ENCODE data around the gene RMC1. TPM values are rescaled to one million over a fixed set of nuclear protein-coding genes. Genes with fewer than 3 reads are reported as not detected.
A peak's percentile ranks its signal among the peaks of the same experiment; 100 is the strongest.

The RMC1 gene
- total RNA-seq, 2 donors from 2014 or later, result 12.0 to 28.5 TPM

GRCh38 chr18:23529604-23530003 is 26.3 kb downstream of the RMC1 start:
- WGBS, result 69% methylated on average over 3 of the region's 3 CpGs
- intact Hi-C loops (cut with DNase I), result no loop called here
- Histone ChIP-seq H3K36me3 (peaks cover 0 to 15% of the 10 kb centered on the region in 2 donors), H3K27ac (no peak overlapping the region), H3K4me3 (no peak overlapping the region), H3K9me3 (no peaks in the 10 kb centered on the region), H3K4me1 (replicated peaks) (no peaks in the 10 kb centered on the region), H3K27me3 (replicated peaks; ENCODE audit: insufficient read depth) (no peaks in the 10 kb centered on the region)
- TF ChIP-seq, protein P1, sequence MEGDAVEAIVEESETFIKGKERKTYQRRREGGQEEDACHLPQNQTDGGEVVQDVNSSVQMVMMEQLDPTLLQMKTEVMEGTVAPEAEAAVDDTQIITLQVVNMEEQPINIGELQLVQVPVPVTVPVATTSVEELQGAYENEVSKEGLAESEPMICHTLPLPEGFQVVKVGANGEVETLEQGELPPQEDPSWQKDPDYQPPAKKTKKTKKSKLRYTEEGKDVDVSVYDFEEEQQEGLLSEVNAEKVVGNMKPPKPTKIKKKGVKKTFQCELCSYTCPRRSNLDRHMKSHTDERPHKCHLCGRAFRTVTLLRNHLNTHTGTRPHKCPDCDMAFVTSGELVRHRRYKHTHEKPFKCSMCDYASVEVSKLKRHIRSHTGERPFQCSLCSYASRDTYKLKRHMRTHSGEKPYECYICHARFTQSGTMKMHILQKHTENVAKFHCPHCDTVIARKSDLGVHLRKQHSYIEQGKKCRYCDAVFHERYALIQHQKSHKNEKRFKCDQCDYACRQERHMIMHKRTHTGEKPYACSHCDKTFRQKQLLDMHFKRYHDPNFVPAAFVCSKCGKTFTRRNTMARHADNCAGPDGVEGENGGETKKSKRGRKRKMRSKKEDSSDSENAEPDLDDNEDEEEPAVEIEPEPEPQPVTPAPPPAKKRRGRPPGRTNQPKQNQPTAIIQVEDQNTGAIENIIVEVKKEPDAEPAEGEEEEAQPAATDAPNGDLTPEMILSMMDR (IDR thresholded peaks at IDR 0.05), result no peak
- TF ChIP-seq POLR2A (IDR thresholded peaks at IDR 0.05) (no peak), POLR2AphosphoS5 (IDR thresholded peaks at IDR 0.05) (no peak)
- no peak for DNase-seq (ENCODE audit: low spot score)

- TF ChIP-seq, protein P1 (IDR thresholded peaks at IDR 0.05), result no peak
- TF ChIP-seq POLR2AphosphoS5 (IDR thresholded peaks at IDR 0.05) (no peak), POLR2A (IDR thresholded peaks at IDR 0.05) (no peak)
- 88% methylated on average over 7 of the region's 7 CpGs for WGBS
- H3K4me3 ChIP-seq, result no peak overlapping the region
- no peaks in the 10 kb centered on the region for H3K27me3 ChIP-seq (replicated peaks; ENCODE audit: insufficient read depth)
- intact Hi-C loops (cut with DNase I), result no loop called here
- peaks cover 0 to 15% of the 10 kb centered on the region in 2 donors for H3K36me3 ChIP-seq
- DNase-seq (ENCODE audit: low spot score), result no peak
- H3K27ac ChIP-seq, result no peak overlapping the region
- no peaks in the 10 kb centered on the region for H3K4me1 ChIP-seq (replicated peaks)
- H3K9me3 ChIP-seq, result no peaks in the 10 kb centered on the region
Measured at GRCh38 chr18:23530195-23530594, 26.9 kb downstream of the RMC1 start.

DNA sequence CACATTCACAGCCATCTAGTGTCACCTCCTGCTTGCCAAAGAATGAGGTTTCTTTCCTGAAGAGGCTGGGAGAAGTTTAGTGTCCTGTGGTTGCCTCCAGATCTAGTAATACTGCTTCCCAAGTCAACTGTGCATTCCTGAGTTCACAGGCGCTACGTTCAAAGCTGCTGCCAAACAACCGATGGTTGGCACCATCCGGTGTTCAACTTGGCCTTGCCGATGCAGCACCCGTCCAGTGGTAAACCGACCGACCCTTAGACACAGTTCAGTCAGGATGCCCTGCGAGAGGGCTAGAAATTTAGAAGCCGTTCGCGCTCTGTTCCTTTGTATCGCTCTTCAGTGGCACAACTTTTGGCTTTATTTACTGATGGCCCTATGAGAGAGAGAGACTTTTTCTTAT is 28.6 kb downstream of the RMC1 start:
- Histone ChIP-seq H3K36me3 (peaks cover 0 to 15% of the 10 kb centered on the region in 2 donors), H3K4me1 (replicated peaks) (no peaks in the 10 kb centered on the region), H3K4me3 (no peak overlapping the region), H3K9me3 (no peaks in the 10 kb centered on the region), H3K27me3 (replicated peaks; ENCODE audit: insufficient read depth) (no peaks in the 10 kb centered on the region), H3K27ac (no peak overlapping the region)
- DNase-seq (ENCODE audit: low spot score), result no peak
- WGBS, result 86% methylated on average over 13 of the region's 13 CpGs
- TF ChIP-seq POLR2AphosphoS5 (IDR thresholded peaks at IDR 0.05), result no peak
- TF ChIP-seq, protein P1 (IDR thresholded peaks at IDR 0.05), result no peak
- no peak for TF ChIP-seq POLR2A (IDR thresholded peaks at IDR 0.05)
- intact Hi-C loops (cut with DNase I), result no loop called here

DNA sequence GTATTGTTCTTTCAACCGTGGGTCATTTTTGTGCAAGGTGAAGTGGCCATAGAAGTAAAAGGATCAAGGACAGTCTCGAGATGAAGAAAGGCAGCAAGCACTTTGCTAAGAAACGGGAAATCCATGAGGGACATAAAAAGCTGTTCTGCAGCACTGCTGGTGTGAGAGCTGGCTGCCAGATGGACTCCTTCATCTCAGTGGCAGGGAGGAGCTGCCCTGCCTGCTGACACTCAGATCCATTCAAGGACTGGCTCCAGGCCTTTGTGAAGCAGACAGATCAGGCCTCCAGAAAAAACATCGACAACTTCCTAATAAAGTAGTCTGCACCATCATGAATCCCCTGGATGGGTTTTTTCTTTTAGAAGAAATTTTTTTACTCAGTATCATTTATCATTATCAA is 29.5 kb downstream of the RMC1 start:
- DNase-seq (ENCODE audit: low spot score), result no peak

GRCh38 chr18:23534276-23534675 is 31.0 kb downstream of the RMC1 start:
- H3K36me3 ChIP-seq, result peaks cover 15% of the 10 kb centered on the region in 2 donors
- 90% methylated on average over 16 of the region's 16 CpGs for WGBS
- no peak overlapping the region for H3K27ac ChIP-seq
- no peak for DNase-seq (ENCODE audit: low spot score)
- no peaks in the 10 kb centered on the region for H3K27me3 ChIP-seq (replicated peaks; ENCODE audit: insufficient read depth)
- TF ChIP-seq, protein P1 (IDR thresholded peaks at IDR 0.05), result no peak
- no peak for TF ChIP-seq POLR2A (IDR thresholded peaks at IDR 0.05)
- TF ChIP-seq POLR2AphosphoS5 (IDR thresholded peaks at IDR 0.05), result no peak
- intact Hi-C loops (cut with DNase I), result no loop called here
- no peaks in the 10 kb centered on the region for H3K9me3 ChIP-seq
- no peaks in the 10 kb centered on the region for H3K4me1 ChIP-seq (replicated peaks)
- H3K4me3 ChIP-seq, result no peak overlapping the region

More for the DNA sequence above, 29.5 kb downstream of the RMC1 start:
- peaks cover under 1 to 15% of the 10 kb centered on the region in 2 donors for H3K36me3 ChIP-seq
- no peaks in the 10 kb centered on the region for H3K4me1 ChIP-seq (replicated peaks)
- intact Hi-C loops (cut with DNase I), result no loop called here
- peak overlapping the region in 1 of 2 donors; percentile 11 for H3K27ac ChIP-seq
- TF ChIP-seq POLR2AphosphoS5 (IDR thresholded peaks at IDR 0.05) (no peak), POLR2A (IDR thresholded peaks at IDR 0.05) (no peak)
- TF ChIP-seq, protein P1 (IDR thresholded peaks at IDR 0.05), result no peak
- H3K9me3 ChIP-seq, result no peaks in the 10 kb centered on the region
- no peaks in the 10 kb centered on the region for H3K27me3 ChIP-seq (replicated peaks; ENCODE audit: insufficient read depth)
- WGBS, result 62% methylated on average over 4 of the region's 4 CpGs
- H3K4me3 ChIP-seq, result no peak overlapping the region
